A549 treated with CORT108297 at 1 μM for 4 hours (cell line): ENCODE measurements around the gene TMEM266. TPM values are rescaled to one million over a fixed set of nuclear protein-coding genes. Genes with fewer than 3 reads are reported as not detected.

Experiments used
- total RNA-seq: library from RNA; stranded (reverse); fragments of 200-300 nt; extraction: Qiagen RNA extraction; gene quantifications from 5 replicates; pipeline ENCODE4 v1.2.3, GENCODE V29; 2022

TMEM266 gene, protein sequence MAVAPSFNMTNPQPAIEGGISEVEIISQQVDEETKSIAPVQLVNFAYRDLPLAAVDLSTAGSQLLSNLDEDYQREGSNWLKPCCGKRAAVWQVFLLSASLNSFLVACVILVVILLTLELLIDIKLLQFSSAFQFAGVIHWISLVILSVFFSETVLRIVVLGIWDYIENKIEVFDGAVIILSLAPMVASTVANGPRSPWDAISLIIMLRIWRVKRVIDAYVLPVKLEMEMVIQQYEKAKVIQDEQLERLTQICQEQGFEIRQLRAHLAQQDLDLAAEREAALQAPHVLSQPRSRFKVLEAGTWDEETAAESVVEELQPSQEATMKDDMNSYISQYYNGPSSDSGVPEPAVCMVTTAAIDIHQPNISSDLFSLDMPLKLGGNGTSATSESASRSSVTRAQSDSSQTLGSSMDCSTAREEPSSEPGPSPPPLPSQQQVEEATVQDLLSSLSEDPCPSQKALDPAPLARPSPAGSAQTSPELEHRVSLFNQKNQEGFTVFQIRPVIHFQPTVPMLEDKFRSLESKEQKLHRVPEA
- total RNA-seq, result 0.05 to 0.13 TPM (median 0.09 TPM) in 4 of 5 replicates, not detected in the other

DNA sequence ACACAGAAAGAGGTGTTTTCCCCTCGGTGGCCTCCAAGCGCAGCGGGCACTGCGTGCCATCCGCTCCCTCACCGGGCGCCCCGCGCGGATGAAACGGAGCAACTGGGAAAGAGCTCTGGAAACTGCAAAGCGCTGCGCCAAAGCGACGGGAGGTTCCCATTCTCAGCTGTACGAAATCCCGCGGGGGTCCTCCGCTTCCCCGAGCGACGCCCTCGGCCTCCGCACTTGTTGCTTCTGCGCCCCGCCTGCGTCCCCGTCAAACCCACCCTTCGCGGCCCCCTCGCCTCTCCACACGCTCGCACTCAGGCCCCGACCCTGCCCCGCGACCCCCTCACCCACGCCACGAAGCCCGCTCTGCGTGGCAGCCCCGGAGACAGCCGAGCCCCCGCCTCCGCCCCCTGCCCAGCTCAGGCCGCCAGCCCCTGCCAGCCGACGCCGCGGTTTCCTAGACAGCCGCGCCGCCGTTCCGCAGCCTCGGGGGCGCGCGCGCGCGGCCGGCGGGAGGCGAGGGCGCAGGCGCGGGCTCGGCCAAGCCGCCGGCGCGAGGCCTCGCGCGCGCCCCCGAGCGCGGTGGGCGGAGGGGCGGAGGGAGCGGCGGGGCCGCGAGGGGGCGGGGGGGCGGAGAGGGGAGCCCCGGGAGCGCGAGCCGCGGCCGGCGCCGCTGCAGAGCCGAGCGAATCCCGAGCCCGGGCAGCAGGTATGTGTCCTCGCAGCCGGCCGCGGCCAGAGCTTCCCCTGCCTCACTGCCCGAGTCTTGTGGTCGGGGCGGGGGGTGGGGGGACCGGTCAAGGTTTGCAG lies at the start of gene TMEM266:
Gene TMEM266 (plus strand): TSS at position 666 of the 798 bp plus-strand sequence. CDS start 74,279 bp downstream, outside the sequence.

DNA sequence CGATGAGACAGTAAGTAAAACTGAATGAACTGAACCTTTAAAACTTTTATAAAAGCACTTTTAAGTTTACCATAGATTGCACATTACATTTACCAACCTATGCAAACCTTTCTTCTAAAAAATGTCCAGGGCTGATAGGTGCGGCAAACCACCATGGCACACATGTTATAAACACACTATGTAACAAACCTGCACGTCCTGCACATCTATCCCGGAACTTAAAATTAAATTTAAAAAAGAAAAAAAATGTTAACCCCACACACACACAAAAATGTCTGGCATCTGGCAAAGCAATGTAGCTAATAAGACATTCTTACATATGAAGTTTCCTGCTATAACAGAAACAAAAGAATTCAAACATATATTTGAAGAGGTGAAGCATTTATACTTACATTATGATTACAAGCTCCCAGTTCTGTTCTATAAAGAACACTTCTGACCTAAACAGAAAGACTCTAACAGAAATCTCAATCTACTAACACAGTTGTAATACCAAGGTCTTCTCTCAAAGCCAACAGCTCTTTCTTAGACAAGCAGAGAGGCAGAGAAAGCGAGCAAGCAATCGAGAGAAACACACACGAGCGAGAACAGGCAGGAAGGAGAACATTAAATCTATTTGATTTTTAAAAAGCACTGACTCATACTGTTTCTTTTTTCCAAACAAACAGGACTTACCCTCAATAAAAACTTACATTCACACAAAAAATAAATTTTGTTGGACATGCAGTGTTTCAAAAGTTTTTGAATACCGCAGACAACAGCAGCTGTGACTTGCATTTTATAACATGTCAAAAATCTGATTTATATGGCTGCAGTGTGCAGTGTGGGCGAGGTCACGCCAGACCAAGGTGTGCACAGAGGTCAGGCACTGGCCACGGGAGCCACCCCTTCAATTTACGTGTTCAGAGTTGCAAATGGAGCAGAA lies 47.9 kb upstream of the TMEM266 start, which contains the start of gene NRG4:
Gene NRG4 (minus strand): TSS at position 798 of the 925 bp plus-strand sequence. CDS start 1,194 bp downstream, outside the sequence.

Other genes starting within 250 kb of the TMEM266 start
- 33.7 to 41.8 TPM (median 38.6 TPM) in 5 replicates for gene UBE2Q2, start 216.5 kb upstream of the TMEM266 start, total RNA-seq
- gene FBXO22, start 156.1 kb upstream of the TMEM266 start, total RNA-seq, result 79.9 to 91.3 TPM (median 82.3 TPM) in 5 replicates
- 0.63 to 2.5 TPM (median 1.1 TPM) in 5 replicates for gene NRG4, start 47.6 kb upstream of the TMEM266 start, total RNA-seq